Measurements from ENCODE around the gene DNM3. TPM values are rescaled to one million over a fixed set of nuclear protein-coding genes. Genes with fewer than 3 reads are reported as not detected.

The DNM3 gene
- total RNA-seq, 1 donor from 2014 or later: 1.8 TPM

- peak within 1 kb of the TSS; percentile 86 for H3K4me3 ChIP-seq (ENCODE audit: low read depth, low read length)
- DNase-seq (ENCODE audit: low read depth): no peak
- TF ChIP-seq CTCF (conservative IDR thresholded peaks at IDR 0.05; ENCODE audit: low read depth, low read length): peak; percentile 88
Observed at GRCh38 chr1:172443666-172444453, 602.6 kb downstream of the DNM3 start, which contains the start of gene PIGC. Gene PIGC (minus strand): TSS chr1:172444069. CDS start chr1:172442622, 1,447 bp downstream.

DNA sequence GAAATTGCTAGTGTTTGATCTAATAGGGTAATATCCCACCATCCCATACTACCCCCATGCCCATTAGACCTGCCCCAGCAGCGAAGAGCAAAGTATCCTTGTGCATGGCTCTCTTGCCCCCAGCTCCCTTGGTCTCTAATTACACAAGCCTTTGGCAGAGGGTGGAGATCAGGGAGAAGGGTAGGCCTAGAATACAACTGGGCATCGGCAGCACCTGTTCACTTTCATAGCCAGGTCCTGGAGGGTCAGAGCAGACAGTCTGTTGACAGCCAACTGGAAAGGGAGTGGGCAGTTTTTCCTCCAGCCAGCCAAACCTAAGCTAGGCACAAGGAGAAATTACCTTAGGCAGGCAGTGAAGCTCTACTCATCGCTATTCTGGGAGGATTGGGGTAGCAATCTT lies 605.2 kb downstream of the DNM3 start:
- no peak for DNase-seq (ENCODE audit: low read depth)
- no peak for TF ChIP-seq CTCF (conservative IDR thresholded peaks at IDR 0.05; ENCODE audit: low read depth, low read length)
- no peak overlapping the region for H3K4me3 ChIP-seq (ENCODE audit: low read depth, low read length)

GRCh38 chr1:172447641-172448040 lies 606.3 kb downstream of the DNM3 start:
- no peak for DNase-seq (ENCODE audit: low read depth)
- no peak for TF ChIP-seq CTCF (conservative IDR thresholded peaks at IDR 0.05; ENCODE audit: low read depth, low read length)
- no peak overlapping the region for H3K4me3 ChIP-seq (ENCODE audit: low read depth, low read length)

DNA sequence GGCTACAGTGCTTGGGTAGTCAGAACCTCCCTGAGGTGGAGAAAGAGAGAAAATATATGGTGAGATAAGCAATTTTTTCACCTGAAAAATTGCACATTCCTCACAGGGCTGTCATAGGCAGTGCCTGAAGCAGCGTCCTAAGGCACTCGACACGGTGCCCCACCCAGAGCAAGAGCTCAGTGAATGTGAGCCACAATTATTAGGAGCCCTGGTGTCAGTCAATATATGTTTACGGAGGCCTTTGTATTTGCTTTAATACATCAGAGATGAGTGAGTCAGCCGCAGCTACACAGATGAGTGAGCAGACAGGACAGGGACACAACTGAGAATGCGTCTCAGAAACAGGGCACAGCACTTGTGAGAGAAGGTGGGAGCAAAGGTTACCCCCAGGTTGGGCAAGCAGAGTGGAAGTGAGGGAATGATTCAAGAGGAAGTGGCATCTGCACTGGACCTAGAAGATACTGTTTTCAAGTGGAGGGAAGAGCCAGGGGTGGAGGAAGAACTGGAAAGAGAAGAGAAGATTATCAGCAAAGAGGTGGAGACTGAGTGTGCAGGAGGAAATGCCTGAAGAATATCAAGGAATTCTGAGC lies 607.8 kb downstream of the DNM3 start:
- no peak for TF ChIP-seq CTCF (conservative IDR thresholded peaks at IDR 0.05; ENCODE audit: low read depth, low read length)
- no peak for DNase-seq (ENCODE audit: low read depth)

GRCh38 chr1:172449585-172450523 lies 608.6 kb downstream of the DNM3 start:
- peak; percentile 79 for TF ChIP-seq CTCF (conservative IDR thresholded peaks at IDR 0.05; ENCODE audit: low read depth, low read length)
- DNase-seq (ENCODE audit: low read depth): no peak
- H3K4me3 ChIP-seq (ENCODE audit: low read depth, low read length): no peak overlapping the region

More for the DNA sequence above, 607.8 kb downstream of the DNM3 start:
- no peak overlapping the region for H3K4me3 ChIP-seq (ENCODE audit: low read depth, low read length)

- TF ChIP-seq CTCF (conservative IDR thresholded peaks at IDR 0.05; ENCODE audit: low read depth, low read length): no peak
- DNase-seq (ENCODE audit: low read depth): no peak
- H3K4me3 ChIP-seq (ENCODE audit: low read depth, low read length): no peak overlapping the region
Observed at GRCh38 chr1:172450524-172450885, 609.2 kb downstream of the DNM3 start.

All from epithelial cell of proximal tubule (primary cell).